ENCODE results near the gene BAG2.

The BAG2 gene

GRCh38 chr6:57137350-57137749 is 34.8 kb upstream of the BAG2 start:
- TF ChIP-seq EZH2phosphoT487 (IDR thresholded peaks at IDR 0.05; ENCODE audit: borderline replicate concordance) (no peak), CTCF (conservative IDR thresholded peaks at IDR 0.05; ENCODE audit: low read length) (no peak)
- H3K27me3 ChIP-seq (ENCODE audit: insufficient read depth, low read length, poor library complexity, severe bottlenecking): no peaks in the 10 kb centered on the region
- no peaks in the 10 kb centered on the region for H3K4me1 ChIP-seq (ENCODE audit: insufficient read depth, low read length, poor library complexity, severe bottlenecking)
- no peaks in the 10 kb centered on the region for H3F3A ChIP-seq (ENCODE audit: low read depth)
- no peaks in the 10 kb centered on the region for H3K9me3 ChIP-seq (ENCODE audit: insufficient read depth, low read depth, low read length)
- no peak overlapping the region for H2AFZ ChIP-seq (ENCODE audit: low read length)
- H3K4me2 ChIP-seq (ENCODE audit: low read depth, low read length, poor library complexity, severe bottlenecking): no peak overlapping the region
- no peaks in the 10 kb centered on the region for H4K20me1 ChIP-seq (ENCODE audit: insufficient read depth, low read length, poor library complexity, severe bottlenecking)
- H3K9me2 ChIP-seq (replicated peaks; ENCODE audit: low read depth, low read length): no peaks in the 10 kb centered on the region
- H3K36me3 ChIP-seq (ENCODE audit: insufficient read depth, low read length): peaks cover 25% of the 10 kb centered on the region; the same call in 1 of the 2 replicates
- no peak overlapping the region for H3K4me3 ChIP-seq (ENCODE audit: low read length, poor library complexity, severe bottlenecking)
- no peaks in the 10 kb centered on the region for H3K79me2 ChIP-seq (ENCODE audit: insufficient read depth, low read length)
- no peak overlapping the region for H3K9ac ChIP-seq (ENCODE audit: low read depth, low read length, poor library complexity, severe bottlenecking)

- no peaks in the 10 kb centered on the region for H3K9me3 ChIP-seq (ENCODE audit: insufficient read depth, low read depth, low read length)
- no peaks in the 10 kb centered on the region for H3F3A ChIP-seq (ENCODE audit: low read depth)
- no peaks in the 10 kb centered on the region for H3K79me2 ChIP-seq (ENCODE audit: insufficient read depth, low read length)
- no peak overlapping the region for H3K4me2 ChIP-seq (ENCODE audit: low read depth, low read length, poor library complexity, severe bottlenecking)
- H3K9me2 ChIP-seq (replicated peaks; ENCODE audit: low read depth, low read length): no peaks in the 10 kb centered on the region
- H3K4me1 ChIP-seq (ENCODE audit: insufficient read depth, low read length, poor library complexity, severe bottlenecking): no peaks in the 10 kb centered on the region
- H3K9ac ChIP-seq (ENCODE audit: low read depth, low read length, poor library complexity, severe bottlenecking): no peak overlapping the region
- TF ChIP-seq CTCF (conservative IDR thresholded peaks at IDR 0.05; ENCODE audit: low read length) (no peak), EZH2phosphoT487 (IDR thresholded peaks at IDR 0.05; ENCODE audit: borderline replicate concordance) (no peak)
- H3K36me3 ChIP-seq (ENCODE audit: insufficient read depth, low read length): peaks cover 25% of the 10 kb centered on the region; the same call in 1 of the 2 replicates
- no peaks in the 10 kb centered on the region for H4K20me1 ChIP-seq (ENCODE audit: insufficient read depth, low read length, poor library complexity, severe bottlenecking)
- H2AFZ ChIP-seq (ENCODE audit: low read length): no peak overlapping the region
- H3K4me3 ChIP-seq (ENCODE audit: low read length, poor library complexity, severe bottlenecking): no peak overlapping the region
- H3K27me3 ChIP-seq (ENCODE audit: insufficient read depth, low read length, poor library complexity, severe bottlenecking): no peaks in the 10 kb centered on the region
These were observed 34.1 kb upstream of the BAG2 start for GRCh38 chr6:57138026-57138425.

- no peak overlapping the region for H3K4me3 ChIP-seq (ENCODE audit: low read length, poor library complexity, severe bottlenecking)
- H2AFZ ChIP-seq (ENCODE audit: low read length): no peak overlapping the region
- H3K9ac ChIP-seq (ENCODE audit: low read depth, low read length, poor library complexity, severe bottlenecking): no peak overlapping the region
- no peaks in the 10 kb centered on the region for H3K27me3 ChIP-seq (ENCODE audit: insufficient read depth, low read length, poor library complexity, severe bottlenecking)
- no peak for TF ChIP-seq EZH2phosphoT487 (IDR thresholded peaks at IDR 0.05; ENCODE audit: borderline replicate concordance)
- no peak for TF ChIP-seq CTCF (conservative IDR thresholded peaks at IDR 0.05; ENCODE audit: low read length)
- H3K4me2 ChIP-seq (ENCODE audit: low read depth, low read length, poor library complexity, severe bottlenecking): no peak overlapping the region
- H3F3A ChIP-seq (ENCODE audit: low read depth): no peaks in the 10 kb centered on the region
- H3K4me1 ChIP-seq (ENCODE audit: insufficient read depth, low read length, poor library complexity, severe bottlenecking): no peaks in the 10 kb centered on the region
- peaks cover 9% of the 10 kb centered on the region; the same call in 1 of the 2 replicates for H3K36me3 ChIP-seq (ENCODE audit: insufficient read depth, low read length)
- H3K79me2 ChIP-seq (ENCODE audit: insufficient read depth, low read length): no peaks in the 10 kb centered on the region
- no peaks in the 10 kb centered on the region for H3K9me2 ChIP-seq (replicated peaks; ENCODE audit: low read depth, low read length)
- no peaks in the 10 kb centered on the region for H3K9me3 ChIP-seq (ENCODE audit: insufficient read depth, low read depth, low read length)
- no peaks in the 10 kb centered on the region for H4K20me1 ChIP-seq (ENCODE audit: insufficient read depth, low read length, poor library complexity, severe bottlenecking)
These were observed 30.5 kb upstream of the BAG2 start for GRCh38 chr6:57141451-57142177.
